Measurements from ENCODE around the gene DNAI1.
A peak's percentile ranks its signal among the peaks of the same experiment; 100 is the strongest.

DNAI1 gene

DNA sequence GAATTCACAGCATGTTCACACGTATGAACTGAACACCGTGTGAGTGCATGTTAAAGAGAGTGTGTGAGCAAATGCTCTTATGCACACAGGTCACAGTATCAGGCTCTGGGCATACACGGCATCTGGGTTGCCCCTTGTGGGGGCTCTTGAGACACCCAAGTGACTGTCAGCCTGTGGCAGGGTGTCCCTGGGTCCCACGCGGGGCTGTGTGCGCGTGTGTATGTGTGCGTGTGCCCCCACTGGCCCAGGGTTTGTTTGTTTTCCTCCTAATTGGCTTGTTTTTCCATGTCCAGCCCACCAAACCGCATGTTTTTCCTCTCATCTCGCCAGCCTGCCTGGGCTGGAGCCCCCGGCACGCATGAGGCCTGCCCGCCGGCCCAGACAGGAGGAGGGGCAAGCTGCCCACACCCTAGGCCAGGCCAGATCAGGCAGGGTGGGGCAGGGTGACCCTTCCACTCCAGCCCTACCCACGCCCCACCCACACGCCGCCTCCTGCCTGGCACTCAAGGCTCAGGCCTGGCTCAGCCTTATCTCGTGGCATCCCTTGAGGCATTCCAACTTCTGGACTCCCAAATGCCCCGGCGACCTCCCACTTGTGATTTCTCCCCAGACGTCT is 102.1 kb downstream of the DNAI1 start:
- DNase-seq (ENCODE audit: low spot score), result no peak
- TF ChIP-seq, protein P1, sequence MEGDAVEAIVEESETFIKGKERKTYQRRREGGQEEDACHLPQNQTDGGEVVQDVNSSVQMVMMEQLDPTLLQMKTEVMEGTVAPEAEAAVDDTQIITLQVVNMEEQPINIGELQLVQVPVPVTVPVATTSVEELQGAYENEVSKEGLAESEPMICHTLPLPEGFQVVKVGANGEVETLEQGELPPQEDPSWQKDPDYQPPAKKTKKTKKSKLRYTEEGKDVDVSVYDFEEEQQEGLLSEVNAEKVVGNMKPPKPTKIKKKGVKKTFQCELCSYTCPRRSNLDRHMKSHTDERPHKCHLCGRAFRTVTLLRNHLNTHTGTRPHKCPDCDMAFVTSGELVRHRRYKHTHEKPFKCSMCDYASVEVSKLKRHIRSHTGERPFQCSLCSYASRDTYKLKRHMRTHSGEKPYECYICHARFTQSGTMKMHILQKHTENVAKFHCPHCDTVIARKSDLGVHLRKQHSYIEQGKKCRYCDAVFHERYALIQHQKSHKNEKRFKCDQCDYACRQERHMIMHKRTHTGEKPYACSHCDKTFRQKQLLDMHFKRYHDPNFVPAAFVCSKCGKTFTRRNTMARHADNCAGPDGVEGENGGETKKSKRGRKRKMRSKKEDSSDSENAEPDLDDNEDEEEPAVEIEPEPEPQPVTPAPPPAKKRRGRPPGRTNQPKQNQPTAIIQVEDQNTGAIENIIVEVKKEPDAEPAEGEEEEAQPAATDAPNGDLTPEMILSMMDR (IDR thresholded peaks at IDR 0.05; ENCODE audit: extremely low read depth, missing control alignments), result no peak

DNA sequence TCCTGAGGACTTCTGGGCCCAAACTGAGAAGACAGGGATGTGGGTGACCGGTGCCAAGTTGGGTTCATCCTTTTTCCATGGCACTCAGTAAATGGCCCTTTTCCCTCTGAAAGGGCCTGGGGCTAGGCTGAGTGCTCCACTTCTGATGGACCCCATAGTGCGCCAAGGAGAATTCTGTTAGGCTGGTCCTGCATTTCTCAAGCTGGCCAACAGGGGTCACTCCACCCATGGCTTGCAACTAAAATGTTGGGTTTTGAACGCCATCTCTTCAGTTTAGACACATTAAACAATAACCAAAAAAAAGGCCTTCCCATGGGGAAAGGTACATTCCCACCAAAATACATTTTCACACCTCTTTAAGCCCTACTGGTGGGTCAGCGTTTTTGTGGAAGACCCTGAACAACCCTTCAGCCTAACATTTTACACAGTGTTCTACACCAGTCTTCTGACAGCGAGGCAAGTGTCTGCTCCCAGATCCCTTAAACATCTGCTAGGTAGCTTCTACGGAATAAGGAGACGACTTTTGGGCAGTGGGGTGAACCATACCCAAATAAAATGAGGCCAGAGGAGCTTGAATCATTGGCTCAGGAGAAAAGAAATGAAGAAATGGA is 103.6 kb downstream of the DNAI1 start:
- DNase-seq (ENCODE audit: low spot score), result no peak
- TF ChIP-seq, protein P1 (IDR thresholded peaks at IDR 0.05; ENCODE audit: extremely low read depth, missing control alignments), result peak; percentile 41

DNA sequence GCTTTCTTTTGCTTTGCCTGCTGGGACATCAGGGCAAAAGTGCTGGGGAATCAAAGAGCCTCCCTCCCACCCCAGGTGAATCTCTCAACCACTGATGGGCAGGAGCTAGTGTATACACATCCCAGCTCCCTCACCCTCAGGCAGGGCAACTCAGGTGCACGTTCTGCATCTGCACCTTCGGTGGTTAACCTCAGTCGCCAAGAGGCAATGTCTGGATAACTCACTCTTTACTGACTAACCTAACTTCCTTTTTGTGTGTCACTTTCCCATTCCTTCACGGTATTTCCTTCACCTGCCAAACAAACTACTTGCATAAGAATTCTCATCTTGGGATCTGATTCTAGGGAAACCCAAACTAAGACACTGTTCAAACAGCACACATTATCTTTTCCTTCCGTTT is 104.7 kb downstream of the DNAI1 start:
- TF ChIP-seq, protein P1 (IDR thresholded peaks at IDR 0.05; ENCODE audit: extremely low read depth, missing control alignments), result no peak
- DNase-seq (ENCODE audit: low spot score), result no peak

DNA sequence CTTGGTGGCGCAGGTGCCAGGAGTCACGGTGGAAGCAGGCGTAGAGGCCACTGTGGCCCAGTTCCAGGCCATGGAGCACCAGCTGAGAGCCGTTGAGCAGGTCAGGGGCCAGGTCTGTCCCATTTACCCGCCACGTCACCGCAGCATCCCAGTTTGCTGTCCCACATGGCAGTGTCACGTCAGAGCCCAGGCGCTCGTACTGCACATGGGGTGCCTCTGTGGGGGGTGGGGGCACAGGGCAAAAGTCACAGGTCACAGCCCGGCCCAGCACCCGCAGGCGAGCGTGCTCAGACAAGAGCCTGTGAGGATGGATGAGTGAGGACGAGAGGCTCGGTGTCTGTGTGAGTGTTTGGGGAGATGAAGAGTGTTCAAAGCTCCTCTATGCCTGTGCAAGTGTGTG is 106.0 kb downstream of the DNAI1 start:
- TF ChIP-seq, protein P1 (IDR thresholded peaks at IDR 0.05; ENCODE audit: extremely low read depth, missing control alignments), result no peak
- no peak for DNase-seq (ENCODE audit: low spot score)

DNA sequence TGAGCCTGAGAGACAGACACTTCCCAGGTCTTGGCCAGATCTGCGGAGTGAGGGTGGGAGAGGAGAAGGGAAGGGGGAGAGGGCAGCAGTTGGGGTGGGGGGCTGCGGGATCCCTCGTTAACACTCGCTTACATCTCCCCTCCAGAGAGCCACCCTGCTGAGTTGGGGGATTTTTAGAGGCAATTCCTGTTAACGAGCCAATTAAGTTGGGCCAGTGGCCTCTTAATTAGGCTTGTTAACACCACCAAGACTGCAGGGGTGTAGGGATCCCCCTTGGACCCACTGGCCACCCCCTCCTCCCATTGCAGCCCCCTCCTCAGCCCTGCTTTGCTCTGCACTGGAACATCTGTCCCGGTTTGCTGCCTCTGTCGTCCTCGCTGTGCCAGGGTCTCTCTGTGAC is 107.3 kb downstream of the DNAI1 start:
- no peak for DNase-seq (ENCODE audit: low spot score)
- TF ChIP-seq, protein P1 (IDR thresholded peaks at IDR 0.05; ENCODE audit: extremely low read depth, missing control alignments), result no peak

DNA sequence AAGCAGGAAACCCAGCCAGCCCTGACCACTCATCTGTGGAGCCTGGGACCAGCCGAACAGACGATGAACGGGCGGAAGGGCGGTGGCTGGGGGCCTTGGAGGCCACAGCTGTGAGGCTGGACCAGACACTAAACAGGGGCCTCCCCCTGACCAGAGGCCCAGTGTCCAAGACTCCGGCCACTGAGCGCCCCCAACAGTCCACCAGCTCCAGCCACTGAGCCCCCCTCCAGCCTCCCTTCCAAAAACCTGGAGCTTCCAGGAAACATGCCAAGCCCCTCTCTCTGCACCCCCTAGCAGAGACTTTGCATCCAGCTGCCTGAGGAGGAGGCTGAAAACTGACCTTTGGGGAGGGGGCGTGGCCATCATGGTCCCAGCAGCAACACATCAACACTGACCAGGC is 107.7 kb downstream of the DNAI1 start:
- TF ChIP-seq, protein P1 (IDR thresholded peaks at IDR 0.05; ENCODE audit: extremely low read depth, missing control alignments), result no peak
- DNase-seq (ENCODE audit: low spot score), result no peak

DNA sequence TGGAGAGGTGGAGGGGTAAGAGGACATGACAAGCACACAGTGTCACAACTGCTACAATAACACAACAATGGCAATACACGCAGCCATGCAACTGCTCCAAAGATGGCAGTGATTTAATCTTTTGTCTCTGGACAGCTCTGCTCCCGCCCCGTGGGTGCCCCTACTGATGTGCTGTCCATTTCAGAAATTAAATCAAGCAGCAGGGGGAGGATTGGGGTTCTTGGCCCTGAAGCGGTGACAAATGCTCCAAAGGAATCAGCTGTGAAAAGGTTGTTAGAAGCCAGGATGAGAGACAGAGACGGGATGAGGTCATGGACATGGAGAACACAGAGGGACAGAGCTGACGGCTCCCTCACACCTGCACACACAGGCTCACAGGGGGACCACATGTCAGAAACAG is 108.4 kb downstream of the DNAI1 start:
- TF ChIP-seq, protein P1 (IDR thresholded peaks at IDR 0.05; ENCODE audit: extremely low read depth, missing control alignments), result no peak
- no peak for DNase-seq (ENCODE audit: low spot score)
